GM19351 (cell line): ENCODE measurements around the gene CLIC4.
"Not testable (repeated sequence)": the region's sequence is repeated elsewhere in the genome, so short reads cannot be mapped to it uniquely, and the experiment has no call there.

Experiments used
- ATAC-seq: cut with Tn5 transposase; IDR thresholded peaks from one replicate; pipeline ENCODE4 v1.9.1; 2021; ENCODE audit warnings: mild to moderate bottlenecking, moderate library complexity; ENCODE audit not compliant: unreplicated experiment

The CLIC4 gene

GRCh38 chr1:24803220-24803619, 58.0 kb downstream of the CLIC4 start:
- no peak for ATAC-seq

DNA sequence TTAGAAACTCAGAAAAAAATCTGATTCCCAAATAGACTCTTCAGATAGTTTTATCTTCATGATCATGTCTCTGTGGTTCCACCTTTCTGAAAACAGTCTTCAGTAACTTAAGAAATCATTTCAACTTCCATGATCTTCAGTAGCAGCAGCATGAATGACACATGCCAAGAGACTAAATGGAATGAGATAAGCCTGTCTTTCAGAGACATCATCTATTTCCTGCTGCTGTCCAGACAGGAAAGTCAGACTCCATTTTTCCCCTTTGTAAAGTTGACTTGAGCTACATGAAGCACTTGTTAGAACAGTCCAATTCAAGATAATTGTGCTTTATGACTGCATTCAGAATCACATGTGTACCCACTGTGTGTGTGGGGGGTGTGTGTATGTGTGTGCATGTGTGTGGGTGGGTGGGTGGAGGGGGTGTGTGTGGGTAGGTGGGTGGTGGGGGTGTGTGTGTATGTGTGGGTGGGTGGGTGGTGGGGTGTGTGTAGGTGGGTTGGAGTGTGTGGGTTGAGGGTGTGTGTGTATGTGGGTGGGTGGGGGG, 58.8 kb downstream of the CLIC4 start:
- ATAC-seq = no peak

DNA sequence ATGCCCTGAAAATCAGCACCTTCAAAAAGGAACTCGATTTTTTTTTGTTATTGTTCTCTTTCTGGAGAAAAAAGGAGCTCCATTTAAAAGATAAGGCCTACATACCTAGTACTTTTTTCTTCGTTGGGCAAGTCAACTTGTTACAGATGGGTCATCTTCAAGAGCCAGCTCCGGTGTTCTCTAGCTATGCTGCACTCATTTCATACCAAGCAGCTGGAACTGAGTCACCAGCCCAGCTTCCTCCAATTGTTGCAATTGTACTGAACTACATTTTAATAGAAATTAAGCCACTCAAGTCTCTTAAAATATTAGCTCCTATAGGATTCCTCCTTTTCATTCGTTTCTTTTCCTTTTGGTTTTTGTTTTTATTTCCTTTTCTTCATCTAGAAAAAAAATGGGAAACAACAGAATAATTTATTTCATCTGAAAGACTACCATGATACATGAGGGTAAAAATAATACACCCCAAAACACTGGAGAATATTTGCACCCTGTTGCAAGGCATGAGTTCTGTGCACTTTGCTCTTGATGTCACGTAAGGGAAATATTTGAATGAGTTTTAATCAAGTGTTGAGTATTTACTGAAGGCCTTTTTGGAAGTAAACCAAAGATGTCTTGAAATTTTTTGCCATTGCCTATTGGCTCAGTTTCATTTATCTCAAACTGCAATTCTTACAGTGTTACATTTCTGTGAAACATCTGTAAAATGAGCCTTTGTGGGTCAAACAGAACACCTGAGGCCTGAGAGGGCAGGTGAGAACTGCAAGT, 60.5 kb downstream of the CLIC4 start:
- ATAC-seq = no peak

GRCh38 chr1:24806588-24806987, 61.3 kb downstream of the CLIC4 start:
- no peak for ATAC-seq

DNA sequence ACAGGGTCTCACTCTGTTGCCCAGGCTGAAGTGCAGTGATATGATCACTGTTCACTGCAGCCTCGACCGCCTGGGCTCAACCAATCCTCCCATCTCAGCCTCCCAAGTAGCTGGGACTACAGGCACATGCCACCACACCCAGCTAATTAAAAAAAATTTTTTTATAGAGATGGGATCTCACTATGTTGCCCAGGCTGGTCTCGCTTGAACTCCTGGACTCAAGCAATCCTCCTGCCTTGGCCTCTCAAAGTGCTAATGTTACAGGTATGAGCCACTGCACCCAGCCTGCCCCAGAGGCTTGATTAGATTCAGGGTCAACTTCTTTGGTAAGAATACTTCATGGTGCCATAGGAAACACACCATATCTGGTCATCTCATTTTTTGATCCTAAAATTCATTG, 66.2 kb downstream of the CLIC4 start:
- ATAC-seq = not testable (repeated sequence)

- not testable (repeated sequence) for ATAC-seq
Observed at GRCh38 chr1:24820221-24820620, 75.0 kb downstream of the CLIC4 start.

- no peak for ATAC-seq
Observed at GRCh38 chr1:24822887-24823286, 77.6 kb downstream of the CLIC4 start.

GRCh38 chr1:24823486-24823885, 78.2 kb downstream of the CLIC4 start:
- ATAC-seq = not testable (repeated sequence)

DNA sequence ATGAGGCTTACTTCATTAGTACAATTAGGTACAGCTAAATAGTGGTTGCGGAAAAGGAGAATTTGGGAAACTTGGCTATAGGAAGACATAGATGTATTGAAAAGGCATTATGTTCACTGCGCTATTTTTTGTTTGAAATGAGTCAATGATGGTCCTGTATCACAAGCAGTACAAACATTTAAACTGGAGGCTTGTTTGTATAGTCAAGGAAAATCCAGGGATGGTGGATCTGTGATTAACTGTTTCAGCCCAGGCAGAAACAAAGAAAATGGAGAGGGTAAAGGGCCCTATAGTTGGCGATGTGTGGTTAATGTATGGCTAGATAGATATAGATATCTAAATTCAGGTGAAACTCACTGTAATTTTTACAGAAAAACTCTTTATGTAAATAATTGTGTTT, 79.9 kb downstream of the CLIC4 start:
- no peak for ATAC-seq

DNA sequence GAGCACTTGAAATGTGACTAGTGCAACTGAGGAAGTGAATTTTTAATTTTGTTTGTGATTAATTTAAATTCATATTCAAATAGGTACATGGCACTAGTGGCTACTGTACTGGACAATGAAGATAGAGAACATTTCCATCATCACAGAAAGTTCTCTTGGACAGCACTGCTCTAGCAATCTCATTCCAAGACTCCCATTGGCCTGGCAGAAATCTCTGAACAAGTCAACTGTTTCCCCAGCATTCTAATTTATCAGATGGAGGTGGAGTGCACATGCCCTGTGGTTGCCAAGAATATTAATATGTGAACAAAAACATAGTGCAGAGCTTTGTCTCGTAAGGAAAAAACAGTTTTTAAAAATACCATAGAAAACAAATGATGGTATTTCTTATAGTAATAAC, 81.3 kb downstream of the CLIC4 start:
- no peak for ATAC-seq

GRCh38 chr1:24827379-24828135, 82.3 kb downstream of the CLIC4 start:
- no peak for ATAC-seq

DNA sequence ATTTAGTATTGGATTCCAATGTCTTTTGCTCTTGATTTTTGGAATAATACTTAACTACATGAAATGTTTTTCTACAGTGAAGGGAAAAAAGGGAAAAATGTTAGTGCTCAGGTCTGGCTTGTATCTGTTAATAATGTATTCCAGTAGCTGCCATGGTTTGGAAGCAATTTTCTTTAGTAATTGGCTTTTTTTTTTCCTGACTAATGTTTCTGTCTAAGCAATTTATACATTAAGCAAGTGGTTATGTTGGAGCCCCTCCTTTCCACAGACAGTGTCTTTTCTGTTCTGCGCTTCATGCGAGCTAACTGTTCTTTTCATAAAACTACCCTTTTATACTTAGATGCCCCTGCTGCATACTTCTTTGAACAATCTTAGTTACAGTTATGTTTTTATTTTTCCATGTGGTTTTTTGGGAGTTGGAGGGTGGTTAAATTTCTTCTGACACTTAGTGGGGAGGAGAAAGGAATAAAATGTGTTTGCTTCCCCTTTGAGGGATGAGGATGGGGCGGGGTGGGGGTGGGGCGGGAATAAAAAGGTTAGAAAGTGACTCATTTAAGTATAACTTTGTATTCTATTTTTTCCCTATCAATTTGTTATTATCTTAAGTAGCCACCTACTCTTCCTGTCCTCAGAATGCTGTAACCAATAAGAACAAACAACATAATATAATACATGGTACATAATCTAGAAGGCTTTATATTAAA, 83.1 kb downstream of the CLIC4 start:
- ATAC-seq = no peak

GRCh38 chr1:24828887-24829192, 83.6 kb downstream of the CLIC4 start:
- no peak for ATAC-seq

DNA sequence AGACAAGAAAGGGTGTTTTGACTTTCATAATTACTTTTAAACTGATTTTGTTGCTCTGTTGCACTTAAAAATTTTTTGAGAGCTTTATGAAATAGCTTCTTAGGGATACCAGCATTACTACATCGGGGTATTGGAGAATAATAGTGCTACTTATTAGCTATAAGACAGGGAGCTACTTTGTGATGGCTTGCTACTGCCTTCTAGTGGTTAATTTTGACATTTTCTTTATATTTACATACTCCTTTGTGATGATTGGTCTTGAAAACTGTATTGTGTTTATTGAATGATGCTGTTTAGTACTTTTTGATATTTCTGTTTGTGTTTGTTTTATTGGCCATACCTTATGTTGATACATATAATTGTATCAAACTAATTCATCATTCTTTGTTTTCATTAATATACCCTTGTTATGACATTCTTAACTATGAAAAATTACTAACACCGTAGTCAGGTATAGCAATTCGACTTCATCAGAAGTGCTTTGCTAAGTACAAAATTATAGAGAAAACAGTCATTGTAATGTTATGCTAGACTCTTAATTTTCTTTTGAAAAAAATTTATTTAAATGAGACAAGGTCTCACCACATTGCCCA, 85.5 kb downstream of the CLIC4 start:
- ATAC-seq = no peak

DNA sequence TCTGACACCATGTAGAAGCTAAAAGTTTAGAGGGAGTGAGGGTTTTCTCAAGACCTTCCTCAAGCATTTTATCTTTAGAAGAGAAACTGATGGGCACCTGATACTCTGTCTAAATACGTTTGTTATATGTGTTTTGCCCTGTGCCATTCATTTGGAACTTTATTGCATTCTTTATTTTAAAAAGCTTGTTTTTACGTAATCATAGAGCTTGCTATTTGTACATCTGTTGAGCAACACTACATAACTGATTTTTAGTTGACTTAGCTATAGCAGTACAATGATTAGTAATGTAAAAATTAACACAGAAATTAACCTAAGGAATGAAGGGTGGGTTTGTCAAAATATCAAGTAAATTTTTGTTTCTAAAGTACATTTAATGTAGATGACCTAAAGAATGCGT, 96.3 kb downstream of the CLIC4 start:
- ATAC-seq = no peak

DNA sequence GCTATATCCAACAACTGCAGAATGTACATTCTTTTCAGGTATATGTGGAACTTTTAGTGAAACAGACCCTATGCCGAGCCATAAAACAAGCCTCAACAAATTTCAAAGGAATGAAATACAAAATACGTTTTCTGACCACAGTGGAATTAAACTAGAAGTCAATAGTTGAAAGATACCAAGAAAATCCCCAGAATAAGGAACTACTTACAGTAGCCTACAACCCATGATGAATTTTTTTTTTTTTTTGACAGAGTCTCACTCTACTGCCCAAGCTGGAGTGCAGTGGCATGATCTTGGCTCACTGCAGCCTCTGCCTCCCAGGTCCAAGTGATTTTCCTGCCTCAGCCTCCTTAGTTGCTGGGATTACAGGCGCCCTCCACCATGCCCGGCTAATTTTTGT, 101.4 kb downstream of the CLIC4 start:
- no peak for ATAC-seq

DNA sequence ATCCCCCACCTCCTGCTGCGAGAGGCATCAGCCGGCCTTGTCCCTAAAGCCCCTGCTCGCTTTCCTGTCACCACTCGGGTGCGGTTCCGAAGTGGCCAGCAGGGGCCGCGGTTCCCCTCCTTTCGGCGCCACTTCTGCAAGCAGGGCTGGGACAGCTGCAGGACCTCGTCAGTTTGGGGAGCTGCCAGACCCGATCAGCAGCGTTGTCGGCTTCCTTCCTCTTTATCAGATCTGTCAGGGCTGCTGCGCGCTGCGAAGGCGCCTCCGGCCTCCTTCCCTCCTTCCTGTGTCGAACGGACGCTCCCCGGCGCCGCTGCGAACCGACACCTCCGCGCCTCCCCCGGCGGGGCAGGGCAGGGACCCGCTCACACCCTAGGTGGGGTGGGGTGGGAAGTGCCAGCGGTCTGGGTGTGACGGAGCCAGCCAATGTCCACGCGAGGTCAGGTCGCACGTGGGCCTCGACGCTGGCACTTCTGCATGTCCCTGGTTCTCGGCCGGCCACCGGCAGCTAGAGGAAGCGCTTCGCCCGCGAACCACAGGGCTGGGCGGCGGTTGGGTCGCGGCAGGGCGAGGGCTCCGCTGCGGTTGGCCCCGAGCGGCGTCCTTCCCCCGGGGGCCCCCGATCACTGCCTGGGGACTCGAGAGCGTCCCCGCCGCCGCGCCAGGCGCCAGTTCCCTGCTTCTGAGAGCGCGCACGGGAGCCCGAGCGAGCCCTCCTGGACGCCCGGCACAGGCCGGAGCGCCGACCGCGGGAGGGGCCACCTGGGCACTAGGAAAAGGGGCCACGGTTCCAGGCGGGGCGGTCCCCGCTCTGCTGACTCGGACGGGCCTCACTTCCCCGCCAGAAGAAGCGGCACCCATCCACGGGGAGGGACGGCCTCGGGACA, 103.0 kb downstream of the CLIC4 start:
- peak; percentile 83 for ATAC-seq

- ATAC-seq = no peak
Observed at GRCh38 chr1:24849672-24850295, 104.5 kb downstream of the CLIC4 start.

GRCh38 chr1:24850328-24850920, 105.2 kb downstream of the CLIC4 start:
- no peak for ATAC-seq
